K562 (cell line): ENCODE results near the gene SLC39A11. TPM values are rescaled to one million over a fixed set of nuclear protein-coding genes. Genes with fewer than 3 reads are reported as not detected.

ENCODE experiments used
- ATAC-seq: fragments of 200-7000 bp; cut with Tn5 transposase; 3 replicates; pipeline ENCODE4 v1.9.1; 2020; ENCODE audit warnings: moderate library complexity
- BruUV-seq: library from RNA; stranded (reverse); fragments of 400-500 nt; replicated peaks from 2 replicates; lab custom pipeline; 2021; lab: Mats Ljungman, UMichigan
- CTCF ChIA-PET: fragments of 300-600 bp; formaldehyde crosslinking; extraction: SDS; loops from one replicate; lab custom pipeline; 2021; ENCODE audit warnings: low intra/inter-chr PET ratio; lab: Yijun Ruan, JAX
- POLR2A ChIA-PET: fragments of 300-600, 350-650 bp; sonication (Branson Sonifier 250); formaldehyde crosslinking; extraction: SDS; loops from one replicate; lab custom pipeline; 2021; ENCODE audit warnings: antibody characterized with exemption, inconsistent platforms; lab: Yijun Ruan, JAX
- DNase-seq, 4 experiments: peaks; one replicate each; pipeline versions ENCODE4 v3.0.0 to v3.0.0-alpha.2; 2011 to 2018; ENCODE audit warnings: low spot score in 3 of 4, mixed read lengths in 3 of 4; ENCODE audit errors: extremely low read depth in 1 of 4
- FAIRE-seq: peaks from 2 replicates; lab custom pipeline; 2011; peaks lifted over from hg19 to GRCh38; lab: Jason Lieb, UNC
- H2AFZ ChIP-seq: 2 replicates; pipeline ENCODE4 v1.6.0; 2011; ENCODE audit warnings: low read depth, low read length, control low read depth, inconsistent platforms
- H3K27ac ChIP-seq: fragments of 200-600 bp; 3 replicates; pipeline ENCODE4 v1.8.0; 2011; ENCODE audit warnings: low read depth, mild to moderate bottlenecking, control low read depth, inconsistent platforms, low read length, moderate library complexity, mixed read lengths; ENCODE audit errors: extremely low read depth
- H3K27me3 ChIP-seq, 2 experiments: fragments of 300-600 bp in 1 of 2; 2 replicates in 1 of 2; 3 replicates in 1 of 2; pipeline versions ENCODE4 v1.6.0 to v1.8.0; 2011; ENCODE audit warnings: inconsistent platforms in 2 of 2, low read length in 2 of 2, mild to moderate bottlenecking in 1 of 2, mixed read lengths in 1 of 2, moderate library complexity in 1 of 2; ENCODE audit not compliant: control insufficient read depth in 2 of 2, insufficient read depth in 2 of 2
- H3K36me3 ChIP-seq: fragments of 300-600 bp; 3 replicates; pipeline ENCODE4 v1.8.0; 2011; ENCODE audit warnings: mild to moderate bottlenecking, low read length, inconsistent platforms; ENCODE audit not compliant: control insufficient read depth, insufficient read depth
- H3K4me1 ChIP-seq, 2 experiments: fragments of 200-600 bp in 1 of 2; replicated peaks in 1 of 2; 2 replicates in 1 of 2; 3 replicates in 1 of 2; pipeline versions ENCODE4 v1.5.1 to v1.8.0; 2011; ENCODE audit warnings: inconsistent platforms in 2 of 2, low read length in 2 of 2, mild to moderate bottlenecking in 1 of 2, mixed read lengths in 1 of 2, moderate library complexity in 1 of 2; ENCODE audit not compliant: control insufficient read depth in 2 of 2, insufficient read depth in 2 of 2
- H3K4me2 ChIP-seq: 2 replicates; pipeline ENCODE4 v1.6.1; 2011; ENCODE audit warnings: low read length, control low read depth, inconsistent platforms, mixed read lengths; ENCODE audit not compliant: insufficient read depth
- H3K4me3 ChIP-seq: fragments of 200-600 bp; sonication (generic), shearing (Covaris generic); 2 replicates; pipeline ENCODE4 v1.5.1; 2016; ENCODE audit warnings: control low read depth, inconsistent platforms
- H3K79me2 ChIP-seq: fragments of 200-600 bp; 3 replicates; pipeline ENCODE4 v1.8.0; 2011; ENCODE audit warnings: low read length, inconsistent platforms; ENCODE audit not compliant: control insufficient read depth, insufficient read depth
- H3K9ac ChIP-seq, 2 experiments: 2 replicates each; pipeline versions ENCODE4 v1.6.0 to v1.6.1; 2011; ENCODE audit warnings: low read depth in 2 of 2, low read length in 2 of 2, control low read depth in 1 of 2, inconsistent platforms in 1 of 2, mild to moderate bottlenecking in 1 of 2, mixed read lengths in 1 of 2; ENCODE audit not compliant: insufficient read depth in 1 of 2
- H3K9me1 ChIP-seq: one replicate; pipeline ENCODE4 v1.6.0; 2011; ENCODE audit warnings: inconsistent platforms, mild to moderate bottlenecking, low read length, moderate library complexity; ENCODE audit not compliant: control insufficient read depth, insufficient read depth
- H3K9me3 ChIP-seq: replicated peaks from 2 replicates; pipeline ENCODE4 v1.5.1; 2011; ENCODE audit warnings: low read depth, low read length, inconsistent platforms; ENCODE audit not compliant: control insufficient read depth, insufficient read depth
- H4K20me1 ChIP-seq: replicated peaks from 2 replicates; pipeline ENCODE4 v1.6.1; 2011; ENCODE audit warnings: low read length, inconsistent platforms, mixed read lengths; ENCODE audit not compliant: control insufficient read depth, insufficient read depth
- BHLHE40 ChIP-seq: IDR thresholded peaks from 2 replicates; pipeline ENCODE4 v1.6.1; 2011; ENCODE audit warnings: low read length, improper control_type of control experiment
- EHMT2 ChIP-seq: fragments of 450-650 bp; IDR thresholded peaks from 2 replicates; pipeline ENCODE4 v1.6.1; 2018; ENCODE audit warnings: antibody characterized with exemption
- EP300 ChIP-seq: IDR thresholded peaks from 2 replicates; pipeline ENCODE4 v1.6.1; 2012; ENCODE audit warnings: low read length, improper control_type of control experiment
- NCOA4 ChIP-seq: fragments of 450-650 bp; IDR thresholded peaks from 2 replicates; pipeline ENCODE4 v1.6.1; 2018; ENCODE audit warnings: mild to moderate bottlenecking; ENCODE audit not compliant: partially characterized antibody
- ZFP36 ChIP-seq: fragments of 150-350 bp; IDR thresholded peaks from 2 replicates; pipeline ENCODE4 v1.6.1; 2018; ENCODE audit warnings: low read length, low read depth; ENCODE audit not compliant: partially characterized antibody
- ZNF184 ChIP-seq: sonication (generic); formaldehyde crosslinking; IDR thresholded peaks from 2 replicates; pipeline ENCODE4 v1.5.0; 2020; ENCODE audit warnings: missing genetic modification reagents
- ZNF232 ChIP-seq: sonication (generic); formaldehyde crosslinking; IDR thresholded peaks from 2 replicates; pipeline ENCODE4 v1.8.0; 2022; ENCODE audit warnings: mild to moderate bottlenecking, missing genetic modification reagents
- WGBS: fragments of 100-300 bp; shearing (Covaris generic); methylation state at CpG from one replicate; pipeline ENCODE4 v1.1.6; 2016; ENCODE audit warnings: low coverage, mixed read lengths; ENCODE audit not compliant: insufficient coverage; ENCODE audit errors: missing lambda C conversion rate; 5-methylcytosine and 5-hydroxymethylcytosine counted together
- in situ Hi-C: fragments of 300-500 bp; cut with MboI; formaldehyde crosslinking; loops from 4 replicates; pipeline ENCODE4 v1.15.0; 2018; ENCODE audit warnings: inconsistent platforms, mixed read lengths
- intact Hi-C: fragments of 100-400 bp; cut with micrococcal nuclease; formaldehyde crosslinking; loops from 2 replicates; pipeline ENCODE4 v1.14.2; 2022
- polyA plus RNA-seq, 8 experiments: library from polyadenylated mRNA; depleted of rRNA in 4 of 8; stranded (reverse) in 5 of 8; unstranded in 3 of 8; fragments of >200 nt; fragmentation: Nextera tagmentation in 2 of 8; fragmentation: Illumina TruSeq in 1 of 8; extraction: Ambion mirVana in 2 of 8; extraction: Trizol in 1 of 8; gene quantifications; 2 replicates each; pipeline versions ENCODE4 v1.2.1 to v1.2.3, GENCODE V29; 2011 to 2014; ENCODE audit warnings: inconsistent platforms in 1 of 8, missing spikeins in 1 of 8
- total RNA-seq, 7 experiments: library from RNA; depleted of rRNA in 6 of 7; stranded (reverse); fragments of >200 nt in 6 of 7; fragmentation: Illumina TruSeq in 2 of 7; extraction: Trizol in 2 of 7; gene quantifications; 2 replicates each; pipeline versions ENCODE4 v1.2.1 to v1.2.3, GENCODE V29; 2011 to 2021; ENCODE audit warnings: low replicate concordance in 1 of 7
- TF ChIP-seq, protein P1 (sequence below): fragments of 450-650 bp; IDR thresholded peaks from 2 replicates; pipeline ENCODE4 v1.6.1; 2017; ENCODE audit warnings: antibody characterized with exemption

SLC39A11 gene
- total and polyA plus RNA-seq, 9 of the 15 experiments (the other 6 are each of a cell fraction or from before 2014, with no cell fraction given) = 10.5 to 26.4 (median 13.4) TPM

GRCh38 chr17:72747501-72747900, 345.0 kb downstream of the SLC39A11 start (continued):
- TF ChIP-seq BHLHE40 (no peak), ZFP36 (no peak)
- TF ChIP-seq, all 486 proteins: peak for 0

GRCh38 chr17:72745241-72745640, 347.2 kb downstream of the SLC39A11 start:
- no peak overlapping the region for H3K27ac ChIP-seq
- H3K4me2 ChIP-seq = no peak overlapping the region
- no TSS peak for BruUV-seq
- H3K36me3 ChIP-seq = no peaks in the 10 kb centered on the region
- H3K4me1 ChIP-seq = no peaks in the 10 kb centered on the region; a peak in 1 of 5 replicates
- no peaks in the 10 kb centered on the region for H3K79me2 ChIP-seq
- FAIRE-seq (no peak), DNase-seq (no peak), ATAC-seq (no peak)
- no peak overlapping the region for H2AFZ ChIP-seq
- no peak overlapping the region for H3K9ac ChIP-seq
- no peaks in the 10 kb centered on the region for H3K9me3 ChIP-seq
- no peaks in the 10 kb centered on the region for H3K9me1 ChIP-seq
- in situ Hi-C loops = no loop called here
- H3K4me3 ChIP-seq = no peak overlapping the region
- TF ChIP-seq EHMT2 = no peak
- TF ChIP-seq NCOA4 = no peak
- no peak for TF ChIP-seq ZNF184 (CRISPR knock-in tag)
- no peak for TF ChIP-seq EP300
- TF ChIP-seq, protein P1, sequence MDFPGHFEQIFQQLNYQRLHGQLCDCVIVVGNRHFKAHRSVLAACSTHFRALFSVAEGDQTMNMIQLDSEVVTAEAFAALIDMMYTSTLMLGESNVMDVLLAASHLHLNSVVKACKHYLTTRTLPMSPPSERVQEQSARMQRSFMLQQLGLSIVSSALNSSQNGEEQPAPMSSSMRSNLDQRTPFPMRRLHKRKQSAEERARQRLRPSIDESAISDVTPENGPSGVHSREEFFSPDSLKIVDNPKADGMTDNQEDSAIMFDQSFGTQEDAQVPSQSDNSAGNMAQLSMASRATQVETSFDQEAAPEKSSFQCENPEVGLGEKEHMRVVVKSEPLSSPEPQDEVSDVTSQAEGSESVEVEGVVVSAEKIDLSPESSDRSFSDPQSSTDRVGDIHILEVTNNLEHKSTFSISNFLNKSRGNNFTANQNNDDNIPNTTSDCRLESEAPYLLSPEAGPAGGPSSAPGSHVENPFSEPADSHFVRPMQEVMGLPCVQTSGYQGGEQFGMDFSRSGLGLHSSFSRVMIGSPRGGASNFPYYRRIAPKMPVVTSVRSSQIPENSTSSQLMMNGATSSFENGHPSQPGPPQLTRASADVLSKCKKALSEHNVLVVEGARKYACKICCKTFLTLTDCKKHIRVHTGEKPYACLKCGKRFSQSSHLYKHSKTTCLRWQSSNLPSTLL = no peak
- no peak for TF ChIP-seq ZNF232 (CRISPR knock-in tag)
- WGBS = 90% methylated on average over 2 of the region's 2 CpGs
- H3K27me3 ChIP-seq = no peaks in the 10 kb centered on the region
- ChIA-PET CTCF (no interaction called here), POLR2A (no interaction called here)
- intact Hi-C loops = no loop called here
- H4K20me1 ChIP-seq = no peaks in the 10 kb centered on the region
